ENCODE data around the gene SLC1A3. TPM values are rescaled to one million over a fixed set of nuclear protein-coding genes. Genes with fewer than 3 reads are reported as not detected.
A peak's percentile ranks its signal among the peaks of the same experiment; 100 is the strongest.

The SLC1A3 gene
- total RNA-seq, 1 donor from 2014 or later: 43.5 TPM

- ATAC-seq (peak; percentile 1), DNase-seq (no peak)
- Histone ChIP-seq H3K36me3 (no peaks in the 10 kb centered on the region), H3K4me3 (no peak overlapping the region), H3K27ac (peak overlapping the region; percentile 28), H3K4me1 (peaks cover 11% of the 10 kb centered on the region), H3K27me3 (peaks cover 7% of the 10 kb centered on the region), H3K9me3 (no peaks in the 10 kb centered on the region)
- TF ChIP-seq, protein P1, sequence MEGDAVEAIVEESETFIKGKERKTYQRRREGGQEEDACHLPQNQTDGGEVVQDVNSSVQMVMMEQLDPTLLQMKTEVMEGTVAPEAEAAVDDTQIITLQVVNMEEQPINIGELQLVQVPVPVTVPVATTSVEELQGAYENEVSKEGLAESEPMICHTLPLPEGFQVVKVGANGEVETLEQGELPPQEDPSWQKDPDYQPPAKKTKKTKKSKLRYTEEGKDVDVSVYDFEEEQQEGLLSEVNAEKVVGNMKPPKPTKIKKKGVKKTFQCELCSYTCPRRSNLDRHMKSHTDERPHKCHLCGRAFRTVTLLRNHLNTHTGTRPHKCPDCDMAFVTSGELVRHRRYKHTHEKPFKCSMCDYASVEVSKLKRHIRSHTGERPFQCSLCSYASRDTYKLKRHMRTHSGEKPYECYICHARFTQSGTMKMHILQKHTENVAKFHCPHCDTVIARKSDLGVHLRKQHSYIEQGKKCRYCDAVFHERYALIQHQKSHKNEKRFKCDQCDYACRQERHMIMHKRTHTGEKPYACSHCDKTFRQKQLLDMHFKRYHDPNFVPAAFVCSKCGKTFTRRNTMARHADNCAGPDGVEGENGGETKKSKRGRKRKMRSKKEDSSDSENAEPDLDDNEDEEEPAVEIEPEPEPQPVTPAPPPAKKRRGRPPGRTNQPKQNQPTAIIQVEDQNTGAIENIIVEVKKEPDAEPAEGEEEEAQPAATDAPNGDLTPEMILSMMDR (IDR thresholded peaks at IDR 0.05): no peak
- intact Hi-C loops (cut with DNase I): no loop called here
Observed at GRCh38 chr5:36685631-36686288, 79.4 kb downstream of the SLC1A3 start.

DNA sequence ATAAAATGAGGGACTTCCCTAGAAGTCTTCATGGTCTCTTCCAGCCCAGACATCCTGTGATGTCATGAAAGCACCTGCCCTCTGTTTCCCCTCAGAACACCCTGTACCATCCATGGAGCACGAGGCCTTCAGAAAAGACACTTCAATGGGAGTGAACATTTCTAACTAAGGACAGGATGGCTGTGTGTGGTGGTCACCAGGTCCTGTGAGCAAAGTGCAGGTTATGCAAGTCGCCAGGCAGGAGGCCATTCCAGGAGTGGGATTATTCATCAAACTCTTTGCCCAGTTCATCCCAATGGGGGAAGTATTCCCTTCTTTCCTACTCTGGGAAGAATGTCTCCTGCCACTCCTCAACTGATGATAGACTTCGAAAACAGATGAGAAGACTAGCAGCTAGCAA is 80.5 kb downstream of the SLC1A3 start:
- ATAC-seq (no peak), DNase-seq (no peak)
- Histone ChIP-seq H3K9me3 (no peaks in the 10 kb centered on the region), H3K36me3 (no peaks in the 10 kb centered on the region), H3K27me3 (peaks cover 7% of the 10 kb centered on the region), H3K4me3 (no peak overlapping the region), H3K27ac (no peak overlapping the region), H3K4me1 (peaks cover 11% of the 10 kb centered on the region)
- TF ChIP-seq, protein P1 (IDR thresholded peaks at IDR 0.05): no peak
- intact Hi-C loops (cut with DNase I): no loop called here

DNA sequence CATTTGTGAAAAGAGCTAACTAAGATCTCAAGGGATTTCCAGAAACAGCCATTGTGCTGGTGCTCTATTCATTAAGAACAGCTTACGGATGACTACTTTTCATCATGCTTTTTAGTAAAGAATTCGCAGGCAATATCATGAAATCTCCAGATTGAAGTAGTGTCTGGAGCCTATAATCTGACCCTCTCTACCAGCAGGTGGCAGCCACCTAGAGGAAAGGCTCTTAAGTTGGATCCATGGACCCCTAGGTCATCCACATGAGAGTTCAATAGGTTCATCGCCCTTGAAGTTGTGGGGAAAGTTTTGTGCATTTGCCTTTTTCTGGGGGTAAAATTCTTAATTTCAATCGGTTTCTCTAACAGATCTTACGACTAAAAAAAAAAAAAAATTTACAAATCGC is 82.3 kb downstream of the SLC1A3 start:
- TF ChIP-seq, protein P1 (IDR thresholded peaks at IDR 0.05): peak; percentile 29
- Histone ChIP-seq H3K4me1 (peaks cover 20% of the 10 kb centered on the region), H3K27me3 (peaks cover 11% of the 10 kb centered on the region), H3K27ac (no peak overlapping the region), H3K4me3 (no peak overlapping the region), H3K36me3 (no peaks in the 10 kb centered on the region), H3K9me3 (no peaks in the 10 kb centered on the region)
- intact Hi-C loops (cut with DNase I): no loop called here
- ATAC-seq: no peak
- DNase-seq: no peak

DNA sequence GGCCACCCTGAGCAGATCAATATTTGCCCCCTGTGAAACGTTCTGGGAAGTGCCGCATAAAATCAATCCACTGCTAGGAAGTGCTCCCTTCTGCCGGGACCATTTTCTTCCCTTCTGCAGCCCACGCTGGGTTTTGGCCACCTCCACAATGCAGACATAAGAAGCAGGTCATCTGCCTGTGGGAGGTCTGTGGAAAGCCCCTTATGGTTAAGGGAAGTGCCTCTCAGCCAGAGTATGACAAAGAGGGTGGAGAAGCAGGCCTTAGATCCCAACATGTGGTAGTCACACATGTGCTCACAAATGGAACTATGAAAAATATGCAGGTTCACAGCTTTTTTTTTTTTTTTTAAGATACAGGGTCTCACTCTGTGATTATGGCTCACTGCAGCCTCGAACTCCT is 82.8 kb downstream of the SLC1A3 start:
- DNase-seq: peak; percentile 75

DNA sequence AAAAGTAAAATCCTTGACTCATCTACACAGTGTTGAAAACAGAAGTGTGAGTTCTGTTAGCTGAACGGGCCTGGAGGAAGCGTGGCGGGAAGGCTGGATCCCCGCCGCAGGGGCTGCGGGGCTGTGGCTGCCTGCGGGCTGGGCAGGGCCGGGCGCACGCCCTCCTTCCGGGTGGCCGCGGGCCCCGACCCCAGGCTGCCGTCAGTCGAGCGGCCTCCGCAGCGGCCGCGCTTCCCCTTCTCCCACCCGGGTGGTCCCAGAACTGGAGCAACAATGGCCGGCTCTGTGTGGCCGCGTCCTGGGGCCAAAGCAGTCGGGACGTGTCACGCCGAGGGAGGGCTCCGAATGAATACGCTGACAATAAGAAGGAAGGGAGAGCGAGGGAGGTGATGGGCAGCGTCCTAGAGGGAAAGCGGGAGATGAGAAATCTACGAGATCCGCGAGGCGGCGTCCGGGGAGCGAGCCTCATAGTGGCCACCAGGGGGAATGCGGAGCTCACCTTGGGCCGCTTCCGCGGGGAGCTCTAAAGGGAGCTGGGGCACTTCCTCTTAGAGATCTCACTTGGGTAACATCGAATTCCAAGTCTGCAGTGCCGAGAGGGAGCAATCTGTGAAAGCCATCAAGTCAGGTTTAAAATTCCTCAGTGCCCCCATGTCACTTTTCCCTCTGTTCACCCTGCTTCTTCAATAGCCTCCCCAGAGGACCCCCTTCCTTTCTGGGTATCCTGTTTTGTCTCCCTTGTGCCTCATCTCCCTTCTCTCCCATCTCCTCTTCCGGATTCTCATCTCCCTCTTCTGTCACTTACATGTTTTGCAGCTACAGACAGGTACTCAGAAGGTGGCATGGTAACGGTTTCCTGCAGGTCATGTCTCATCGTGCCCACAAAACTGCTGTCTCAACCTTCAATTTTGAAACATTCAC is 83.9 kb downstream of the SLC1A3 start:
- no peaks in the 10 kb centered on the region for H3K36me3 ChIP-seq
- peak overlapping the region; percentile 55 for H3K4me3 ChIP-seq
- intact Hi-C loops (cut with DNase I): loop anchor here (10.0 kb wide), 1 partner anchor 276 kb away; no protein-coding TSS in a partner anchor
- TF ChIP-seq, protein P1 (IDR thresholded peaks at IDR 0.05): peak; percentile 80
- H3K27me3 ChIP-seq: peaks cover 12% of the 10 kb centered on the region
- peak overlapping the region; percentile 78 for H3K27ac ChIP-seq
- DNase-seq (peak; percentile 91), ATAC-seq (peak; percentile 91)
- peaks cover 17% of the 10 kb centered on the region for H3K4me1 ChIP-seq
- no peaks in the 10 kb centered on the region for H3K9me3 ChIP-seq

More for the DNA sequence above, 82.8 kb downstream of the SLC1A3 start:
- H3K9me3 ChIP-seq: no peaks in the 10 kb centered on the region
- H3K27me3 ChIP-seq: peaks cover 12% of the 10 kb centered on the region
- intact Hi-C loops (cut with DNase I): no loop called here
- no peak overlapping the region for H3K4me3 ChIP-seq
- H3K27ac ChIP-seq: no peak overlapping the region
- peak; percentile 69 for ATAC-seq
- peaks cover 20% of the 10 kb centered on the region for H3K4me1 ChIP-seq
- H3K36me3 ChIP-seq: no peaks in the 10 kb centered on the region
- TF ChIP-seq, protein P1 (IDR thresholded peaks at IDR 0.05): no peak

Data from upper lobe of right lung (tissue), 1 donor.